ENCODE measurements around the gene RHBDF1. TPM values are rescaled to one million over a fixed set of nuclear protein-coding genes. Genes with fewer than 3 reads are reported as not detected.

The RHBDF1 gene
- polyA plus RNA-seq, 2 of the 4 experiments (the other 2 are of a cell fraction): 13.5 to 19.2 TPM

- CTCF ChIA-PET: interaction anchor here (0.6 to 4.8 kb wide), 31 partner anchors 8 to 298 kb away, joined by 3 to 52 read pairs (median 4); partner anchors contain the start of genes HBQ1 and RHBDF1
- WGBS (ENCODE audit: missing lambda C conversion rate): 65% methylated on average over 16 of the region's 19 CpGs
- peaks cover 29% of the 10 kb centered on the region for H3K4me1 ChIP-seq
- TF ChIP-seq MAX (IDR thresholded peaks at IDR 0.05) (0 out of 2 replicates have a peak, but pooled peaks have one; percentile 23), SMC3 (IDR thresholded peaks at IDR 0.05) (peak; percentile 75), HOXB5 (CRISPR knock-in tag; IDR thresholded peaks at IDR 0.05) (no peak), PBX3 (IDR thresholded peaks at IDR 0.05) (no peak), FOSB (CRISPR knock-in tag; IDR thresholded peaks at IDR 0.05) (no peak), MAZ (IDR thresholded peaks at IDR 0.05; ENCODE audit: borderline replicate concordance, low read depth, low read length) (no peak), CEBPB (IDR thresholded peaks at IDR 0.05) (no peak), USF2 (IDR thresholded peaks at IDR 0.05) (no peak), JUN (IDR thresholded peaks at IDR 0.05) (no peak), RAD21 (conservative IDR thresholded peaks at IDR 0.05 in 1 of 2, IDR thresholded peaks at IDR 0.05 in 1 of 2) (peak; percentile 57 to 58), CTCF (IDR thresholded peaks at IDR 0.05) (peak; percentile 65), ZSCAN20 (CRISPR knock-in tag; IDR thresholded peaks at IDR 0.05) (no peak), REST (IDR thresholded peaks at IDR 0.05) (no peak)
- DNase-seq (ENCODE audit: low read depth in 1 of 2, low spot score in 1 of 2): peak; percentile 70 to 74
- peak overlapping the region; percentile 16; the same call in 1 of the 3 replicates for H3K4me2 ChIP-seq
- no peaks in the 10 kb centered on the region for H3K9me3 ChIP-seq
- H3K27ac ChIP-seq: peak overlapping the region in 1 of 2 experiments; percentile 13; a peak in 1 of 6 replicates
- no peak for FAIRE-seq
- peak; percentile 81 to 92; a peak in 5 of 6 replicates for ATAC-seq
- no peak overlapping the region for H3K4me3 ChIP-seq
- POLR2A ChIA-PET: interaction anchor here (0.7 kb wide), 1 partner anchor 20 kb away, joined by 3 read pairs; no protein-coding TSS in a partner anchor
These were observed 45.2 kb upstream of the RHBDF1 start for GRCh38 chr16:117379-118365.

GRCh38 chr16:116015-116414, 43.6 kb upstream of the RHBDF1 start:
- POLR2A ChIA-PET: no interaction called here
- FAIRE-seq: no peak
- TF ChIP-seq ZNF302 (CRISPR knock-in tag; IDR thresholded peaks at IDR 0.05) (no peak), RNF2 (IDR thresholded peaks at IDR 0.05; ENCODE audit: borderline replicate concordance, low read depth) (no peak), NFE2L2 (conservative IDR thresholded peaks at IDR 0.05; ENCODE audit: low read length) (no peak), ZC3H11A (IDR thresholded peaks at IDR 0.05) (no peak), ZFP36 (IDR thresholded peaks at IDR 0.05; ENCODE audit: borderline replicate concordance, partially characterized antibody) (no peak), SREBF2 (IDR thresholded peaks at IDR 0.05) (no peak), TP53 (CRISPR knock-in tag; IDR thresholded peaks at IDR 0.05) (no peak), HES2 (IDR thresholded peaks at IDR 0.05) (no peak), ELK1 (IDR thresholded peaks at IDR 0.05; ENCODE audit: low read depth, low read length) (no peak), E2F6 (IDR thresholded peaks at IDR 0.05; ENCODE audit: borderline replicate concordance, low read depth) (no peak), NR3C1 (IDR thresholded peaks at IDR 0.05) (no peak)

More at GRCh38 chr16:116015-116414, 43.6 kb upstream of the RHBDF1 start:
- DNase-seq (ENCODE audit: low read depth in 1 of 2, low spot score in 1 of 2) (no peak), ATAC-seq (no peak)
- H3K4me1 ChIP-seq: peaks cover 31% of the 10 kb centered on the region
- WGBS (ENCODE audit: missing lambda C conversion rate): 76% methylated on average over 7 of the region's 7 CpGs
- no peak overlapping the region for H3K4me2 ChIP-seq
- no peaks in the 10 kb centered on the region for H3K9me3 ChIP-seq
- no peak overlapping the region for H3K4me3 ChIP-seq
- H3K27ac ChIP-seq: no peak overlapping the region
- CTCF ChIA-PET: interaction anchor here (1.0 to 4.8 kb wide), 4 partner anchors 14 to 246 kb away, joined by 3 to 52 read pairs (median 30); partner anchors contain the start of gene HBQ1
